Skeletal muscle satellite cell (primary cell): Measurements from ENCODE around the gene PUM1.
A peak's percentile ranks its signal among the peaks of the same experiment; 100 is the strongest.
"Not testable (repeated sequence)": the region's sequence is repeated elsewhere in the genome, so short reads cannot be mapped to it uniquely, and the experiment has no call there.

Experiments used
- H3K27me3 ChIP-seq: 2 replicates; pipeline ENCODE4 v1.7.0; 2013; ENCODE audit warnings: low read length; ENCODE audit not compliant: control insufficient read depth, insufficient read depth
- H3K36me3 ChIP-seq: 2 replicates; pipeline ENCODE4 v1.7.0; 2013; ENCODE audit warnings: mild to moderate bottlenecking, control low read depth, low read length; ENCODE audit not compliant: insufficient read depth
- H3K4me1 ChIP-seq: 2 replicates; pipeline ENCODE4 v1.7.0; 2013; ENCODE audit warnings: low read length; ENCODE audit not compliant: control insufficient read depth, insufficient read depth
- H3K4me2 ChIP-seq: 2 replicates; pipeline ENCODE4 v1.7.0; 2013; ENCODE audit warnings: mild to moderate bottlenecking, low read length
- H3K4me3 ChIP-seq: 2 replicates; pipeline ENCODE4 v1.7.0; 2013; ENCODE audit warnings: low read length
- H3K9ac ChIP-seq: 2 replicates; pipeline ENCODE4 v1.7.0; 2013; ENCODE audit warnings: mild to moderate bottlenecking, low read depth, low read length, moderate library complexity
- H3K9me3 ChIP-seq: replicated peaks from 2 replicates; pipeline ENCODE4 v1.7.0; 2013; ENCODE audit warnings: mild to moderate bottlenecking, control low read depth, low read length

PUM1 gene

DNA sequence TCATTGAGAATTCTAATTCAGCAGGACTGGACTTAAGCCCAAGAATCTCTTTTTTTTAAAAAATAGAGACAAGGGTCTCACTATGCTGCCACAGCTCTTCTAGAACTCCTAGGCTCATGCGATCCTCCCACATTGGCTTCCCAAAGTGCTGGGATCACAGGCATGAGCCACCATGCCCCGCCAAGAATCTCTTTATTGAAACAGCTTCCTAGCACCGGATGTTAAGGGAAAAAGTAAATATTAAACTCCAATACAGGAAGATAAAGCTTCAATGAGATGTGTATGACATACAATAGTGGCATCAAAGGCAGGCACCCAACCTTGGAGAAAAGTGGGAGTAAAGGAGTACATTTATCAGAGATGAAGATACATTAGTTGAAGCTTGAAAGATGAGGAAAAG, 25.5 kb downstream of the PUM1 start:
- no peaks in the 10 kb centered on the region for H3K27me3 ChIP-seq

DNA sequence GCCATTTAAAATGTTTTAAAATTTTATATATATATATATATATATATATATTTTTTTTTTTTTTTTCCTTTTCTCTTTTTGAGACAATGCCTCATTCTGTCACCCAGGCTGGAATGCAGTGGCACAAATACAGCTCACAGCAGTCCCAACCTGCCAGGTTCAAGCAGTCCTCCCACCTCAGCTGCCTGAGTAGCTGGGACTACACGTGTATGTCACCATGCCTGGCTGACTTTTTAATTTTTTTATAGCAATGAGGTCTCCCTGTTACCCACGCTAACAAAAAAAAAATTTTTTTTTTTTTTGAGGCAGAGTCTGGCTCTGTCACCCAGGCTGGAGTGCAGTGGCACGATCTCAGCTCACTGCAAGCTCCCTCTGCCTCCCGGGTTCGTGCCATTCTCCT, 26.6 kb downstream of the PUM1 start:
- not testable (repeated sequence) for H3K4me2 ChIP-seq, H3K9ac ChIP-seq, H3K4me3 ChIP-seq, H3K9me3 ChIP-seq, H3K27me3 ChIP-seq
- H3K36me3 ChIP-seq: peaks cover 31% of the 10 kb centered on the region
- H3K4me1 ChIP-seq: peaks cover 20% of the 10 kb centered on the region

More for the DNA sequence above, 25.5 kb downstream of the PUM1 start:
- H3K4me1 ChIP-seq: peaks cover 20% of the 10 kb centered on the region
- peaks cover 31% of the 10 kb centered on the region for H3K36me3 ChIP-seq
- no peak overlapping the region for H3K4me3 ChIP-seq
- H3K4me2 ChIP-seq: no peak overlapping the region
- H3K9ac ChIP-seq: no peak overlapping the region
- H3K9me3 ChIP-seq: no peaks in the 10 kb centered on the region

DNA sequence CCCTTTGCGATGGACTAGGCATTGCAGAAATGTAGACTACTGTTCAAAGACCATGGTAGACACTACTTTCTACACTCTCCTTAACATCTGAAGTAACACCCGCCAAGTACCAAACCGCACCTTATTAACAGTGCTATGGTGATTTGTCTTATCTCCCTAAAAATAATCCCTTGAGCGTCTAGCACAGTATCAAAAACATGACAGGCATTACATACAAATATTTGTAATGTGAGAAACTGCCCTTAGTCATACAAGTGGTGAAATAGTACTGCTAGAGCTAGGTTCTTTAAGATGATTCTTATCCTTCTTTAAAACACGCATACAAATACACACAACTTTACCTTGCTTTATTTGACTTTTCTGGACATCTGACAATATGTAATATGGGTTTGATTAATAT, 27.2 kb downstream of the PUM1 start:
- peaks cover 25% of the 10 kb centered on the region for H3K36me3 ChIP-seq
- no peaks in the 10 kb centered on the region for H3K27me3 ChIP-seq
- peak overlapping the region; percentile 53 for H3K4me2 ChIP-seq
- H3K4me1 ChIP-seq: peaks cover 20% of the 10 kb centered on the region
- no peak overlapping the region for H3K9ac ChIP-seq
- H3K4me3 ChIP-seq: no peak overlapping the region
- H3K9me3 ChIP-seq: no peaks in the 10 kb centered on the region

DNA sequence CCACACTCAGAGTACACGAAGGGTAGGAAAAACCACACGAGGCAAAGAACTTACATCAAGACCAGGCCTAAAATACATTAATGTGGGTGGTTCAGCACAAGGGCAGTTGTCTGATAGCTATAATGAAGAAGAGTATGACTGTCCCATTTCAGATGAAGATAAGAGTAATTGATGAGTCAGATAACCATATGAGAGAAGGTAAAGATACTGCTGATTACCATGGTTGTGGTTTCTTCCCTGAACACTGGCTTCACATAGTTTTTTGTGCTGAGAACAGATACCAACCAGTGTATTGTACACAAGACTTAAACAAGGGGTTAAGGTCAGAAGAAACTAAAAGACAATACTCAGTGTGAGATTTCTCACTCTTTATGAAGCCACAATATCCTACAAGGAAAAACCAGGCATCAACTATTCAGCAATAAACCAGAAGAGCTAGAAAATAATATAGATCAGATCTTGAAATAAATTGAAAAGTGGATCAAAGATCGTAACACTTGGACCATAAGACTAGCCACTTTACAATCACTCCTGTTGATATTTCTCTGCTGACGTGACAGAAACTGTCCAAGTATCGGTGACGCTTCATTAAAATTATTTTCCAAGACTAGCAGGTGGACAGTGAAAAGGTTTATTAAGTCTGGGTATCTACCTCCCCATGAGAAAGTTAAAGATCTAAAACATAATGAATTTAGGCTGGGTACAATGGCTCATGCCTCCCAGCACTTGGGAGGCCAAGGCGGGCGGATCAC, 28.6 kb downstream of the PUM1 start:
- H3K9ac ChIP-seq: no peak overlapping the region
- H3K27me3 ChIP-seq: no peaks in the 10 kb centered on the region
- no peaks in the 10 kb centered on the region for H3K9me3 ChIP-seq
- peaks cover 14% of the 10 kb centered on the region for H3K36me3 ChIP-seq
- peaks cover 20% of the 10 kb centered on the region for H3K4me1 ChIP-seq
- H3K4me3 ChIP-seq: no peak overlapping the region
- no peak overlapping the region for H3K4me2 ChIP-seq

DNA sequence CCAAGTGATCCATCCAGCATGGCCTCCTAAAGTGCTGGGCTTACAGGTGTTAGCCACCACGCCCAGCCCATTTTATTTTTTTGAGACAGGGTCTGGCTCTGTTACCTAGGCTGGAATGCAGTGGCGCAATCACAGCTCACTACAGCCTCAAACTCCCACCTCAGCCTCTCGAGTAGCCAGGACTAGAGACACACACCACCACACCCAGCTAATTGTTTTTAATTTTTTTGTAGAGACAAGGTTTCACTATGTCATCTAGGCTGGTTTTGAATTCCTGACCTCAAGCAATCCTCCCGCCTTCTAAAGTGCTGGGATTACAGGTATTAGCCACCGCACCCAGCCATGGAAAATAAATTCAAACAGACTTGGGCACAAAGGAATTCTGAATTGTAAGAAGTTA, 31.9 kb downstream of the PUM1 start:
- Histone ChIP-seq H3K4me1 (peaks cover 30% of the 10 kb centered on the region), H3K27me3 (no peaks in the 10 kb centered on the region), H3K9ac (no peak overlapping the region), H3K4me2 (no peak overlapping the region), H3K36me3 (peaks cover 8% of the 10 kb centered on the region), H3K9me3 (no peaks in the 10 kb centered on the region), H3K4me3 (no peak overlapping the region)

DNA sequence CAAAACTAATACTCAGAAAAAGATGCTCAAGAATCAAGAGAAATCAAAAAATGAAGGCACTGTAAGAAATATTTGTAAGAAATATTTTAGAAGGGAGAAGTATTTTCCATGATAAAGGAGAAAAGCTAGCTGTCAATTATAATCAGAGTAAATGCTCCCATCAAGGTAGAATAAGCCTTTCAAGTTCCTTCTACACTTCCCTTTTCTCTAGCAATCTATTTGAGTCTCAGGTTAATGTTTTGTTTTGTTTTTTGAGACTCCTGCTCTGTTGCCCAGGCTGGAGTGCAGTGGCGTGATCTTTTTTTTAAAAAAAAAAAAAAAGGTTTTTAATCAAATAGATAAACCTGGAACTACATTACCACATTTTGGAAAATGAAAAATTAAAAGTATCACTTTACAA, 33.3 kb downstream of the PUM1 start:
- H3K4me2 ChIP-seq: no peak overlapping the region
- H3K4me3 ChIP-seq: no peak overlapping the region
- peaks cover 26% of the 10 kb centered on the region for H3K4me1 ChIP-seq
- H3K9me3 ChIP-seq: no peaks in the 10 kb centered on the region
- no peak overlapping the region for H3K9ac ChIP-seq
- no peaks in the 10 kb centered on the region for H3K27me3 ChIP-seq
- H3K36me3 ChIP-seq: peaks cover 21% of the 10 kb centered on the region

DNA sequence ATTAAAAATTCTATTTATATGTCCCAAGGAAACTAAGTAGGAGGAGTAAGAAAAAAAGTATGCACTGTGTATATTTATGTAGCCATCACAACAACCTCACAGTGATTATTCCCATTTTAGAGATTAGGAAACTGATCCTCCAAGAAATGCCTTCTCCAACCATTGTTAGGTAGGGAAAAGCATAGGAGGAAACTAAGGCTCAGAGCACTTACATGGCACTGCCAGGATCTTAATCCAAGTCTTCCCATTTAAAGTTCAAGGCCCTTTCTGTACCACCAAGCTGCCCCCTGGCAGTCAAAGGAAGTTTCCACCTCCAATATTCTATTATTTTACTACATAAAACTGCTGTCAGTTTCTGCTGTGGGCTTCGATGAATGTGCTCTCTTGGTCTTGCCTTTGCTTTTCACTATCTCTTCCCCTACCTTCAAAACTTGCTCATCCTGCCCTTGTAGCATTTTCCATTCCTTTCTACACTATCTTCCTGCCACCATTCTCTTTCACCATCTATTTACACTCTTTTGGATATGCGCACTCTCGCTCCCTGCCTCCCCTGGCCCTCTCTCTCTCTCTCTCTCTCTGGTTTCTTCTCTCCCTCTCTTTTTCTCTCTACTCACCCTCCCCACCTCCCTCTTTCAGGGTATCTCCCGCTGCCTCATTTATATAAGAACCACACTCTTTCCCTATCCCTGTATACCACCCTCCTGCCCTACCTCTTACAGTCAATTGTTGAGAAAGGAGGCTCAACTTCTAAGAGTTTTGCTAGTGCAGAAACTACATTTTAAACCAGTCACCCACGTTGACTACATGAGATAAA, 34.0 kb downstream of the PUM1 start:
- Histone ChIP-seq H3K4me3 (no peak overlapping the region), H3K4me2 (no peak overlapping the region), H3K36me3 (peaks cover 23% of the 10 kb centered on the region), H3K9me3 (no peaks in the 10 kb centered on the region), H3K9ac (no peak overlapping the region), H3K4me1 (peaks cover 19% of the 10 kb centered on the region), H3K27me3 (no peaks in the 10 kb centered on the region)

DNA sequence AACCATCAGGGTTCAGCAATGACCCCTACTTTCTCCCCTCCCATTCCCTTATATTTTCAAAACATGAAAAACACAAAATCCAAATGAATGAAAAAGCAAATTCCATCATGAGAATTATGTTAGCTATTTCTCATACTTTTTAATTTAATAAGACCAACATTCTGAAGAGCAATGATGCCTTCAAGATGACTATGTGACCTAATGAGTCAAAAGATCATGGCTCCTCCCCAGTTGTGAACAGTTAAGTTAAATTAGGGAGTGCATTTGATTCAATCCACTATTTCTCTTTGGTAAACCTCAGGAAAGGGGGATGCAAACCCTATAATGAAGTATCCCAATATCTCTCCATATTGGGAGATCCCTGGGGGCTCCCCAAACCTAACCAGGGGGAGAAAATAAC, 36.5 kb downstream of the PUM1 start:
- peaks cover 26% of the 10 kb centered on the region for H3K4me1 ChIP-seq
- H3K4me2 ChIP-seq: peak overlapping the region; percentile 51
- H3K36me3 ChIP-seq: peaks cover 22% of the 10 kb centered on the region
- H3K4me3 ChIP-seq: peak overlapping the region; percentile 22
- no peak overlapping the region for H3K9ac ChIP-seq
- H3K9me3 ChIP-seq: no peaks in the 10 kb centered on the region
- no peaks in the 10 kb centered on the region for H3K27me3 ChIP-seq

DNA sequence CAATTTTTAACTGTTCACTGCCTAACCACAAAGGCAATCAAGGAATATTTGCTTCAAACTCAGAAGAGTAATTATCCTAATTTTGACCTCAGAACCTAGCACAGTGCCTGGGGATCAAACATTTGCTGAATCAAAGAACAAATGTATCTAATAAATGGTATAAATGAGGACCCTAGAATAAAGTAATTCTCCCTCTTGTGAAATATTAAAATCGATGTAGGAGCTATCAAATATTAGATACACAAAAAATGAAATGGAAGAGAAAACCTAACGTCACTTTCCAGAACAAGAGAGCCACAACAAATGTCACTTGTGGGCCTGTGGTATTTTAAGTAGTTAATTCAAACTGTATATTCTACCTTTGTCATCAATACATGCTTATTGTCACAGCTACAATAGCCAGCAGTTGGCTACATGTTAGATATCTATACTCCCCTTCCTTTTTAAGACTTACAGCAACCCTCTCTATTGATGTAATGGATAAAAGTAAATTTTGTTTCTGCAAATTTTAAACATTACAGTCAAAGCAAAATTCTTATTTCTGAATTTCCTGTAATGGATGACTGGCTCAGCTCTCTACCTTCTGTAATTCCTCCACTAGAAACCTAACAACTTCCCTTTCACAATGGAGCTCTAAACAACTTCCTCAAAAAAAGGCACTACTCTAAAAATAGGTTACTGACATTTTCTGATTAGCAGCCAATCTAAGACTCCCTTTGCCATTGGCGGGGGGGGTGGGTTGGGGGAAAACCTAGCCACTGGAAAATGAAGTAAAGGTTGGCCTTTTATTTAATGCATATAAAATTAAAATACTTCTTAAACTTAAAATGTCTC, 37.6 kb downstream of the PUM1 start:
- no peak overlapping the region for H3K4me3 ChIP-seq
- H3K36me3 ChIP-seq: peaks cover 22% of the 10 kb centered on the region
- H3K4me1 ChIP-seq: peaks cover 26% of the 10 kb centered on the region
- no peak overlapping the region for H3K4me2 ChIP-seq
- H3K27me3 ChIP-seq: no peaks in the 10 kb centered on the region
- H3K9me3 ChIP-seq: no peaks in the 10 kb centered on the region
- no peak overlapping the region for H3K9ac ChIP-seq

DNA sequence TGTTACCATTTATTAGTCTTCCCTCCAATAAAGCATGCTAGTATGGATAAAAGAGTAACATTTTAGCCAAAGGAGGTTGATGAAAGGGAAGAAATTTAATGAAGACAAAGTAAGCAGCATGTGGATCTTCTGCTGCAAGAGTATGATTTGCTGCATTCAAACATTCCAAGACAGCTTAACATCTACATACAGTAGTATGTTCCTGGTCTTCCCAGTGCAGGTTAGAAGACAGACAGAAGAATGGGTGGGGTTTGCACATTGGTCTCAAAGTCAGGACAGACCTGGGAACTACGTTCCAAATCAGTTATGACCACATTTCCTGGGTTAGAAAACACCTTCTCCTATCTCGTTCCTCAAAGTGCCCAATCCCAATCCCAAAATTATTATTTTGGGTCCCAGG, 43.3 kb downstream of the PUM1 start:
- Histone ChIP-seq H3K4me3 (no peak overlapping the region), H3K36me3 (peaks cover 11% of the 10 kb centered on the region), H3K4me2 (no peak overlapping the region), H3K27me3 (no peaks in the 10 kb centered on the region), H3K9ac (no peak overlapping the region), H3K9me3 (no peaks in the 10 kb centered on the region), H3K4me1 (peaks cover 12% of the 10 kb centered on the region)

DNA sequence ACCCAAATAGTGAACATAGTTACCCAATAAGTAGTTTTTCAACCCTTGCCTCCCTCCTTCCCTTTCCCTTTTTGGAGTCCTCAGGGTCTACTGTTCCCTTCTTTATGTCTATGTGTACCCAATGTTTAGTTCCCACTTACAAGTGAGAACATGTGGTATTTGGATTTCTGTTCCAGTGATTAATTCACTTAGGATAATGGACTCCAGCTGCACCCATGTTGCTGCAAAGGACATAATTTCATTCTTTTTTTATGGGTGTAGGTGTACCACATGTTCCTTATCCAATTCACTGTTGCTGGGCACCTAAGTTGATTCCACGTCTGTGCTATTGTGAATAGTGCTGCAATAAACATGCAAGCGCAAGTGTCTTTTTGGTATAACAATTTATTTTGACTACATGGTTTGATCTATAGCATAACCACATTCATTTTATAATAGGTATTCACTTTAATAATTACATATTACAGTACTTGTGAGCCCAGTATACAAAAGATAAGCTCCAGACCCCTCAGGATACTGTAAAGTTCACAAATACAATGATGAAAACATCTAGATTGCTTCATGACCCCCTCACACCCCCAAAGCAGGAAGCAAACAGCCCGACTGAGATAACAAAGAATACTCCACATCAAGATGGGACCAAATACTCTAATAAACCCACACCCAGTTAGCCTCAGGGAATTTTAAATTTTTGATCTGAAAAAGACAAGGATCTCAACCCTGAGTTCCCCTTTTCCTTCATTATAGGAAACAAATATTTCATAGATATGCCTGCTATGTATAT, 45.3 kb downstream of the PUM1 start:
- Histone ChIP-seq H3K4me1 (peaks cover 10% of the 10 kb centered on the region), H3K4me2 (no peak overlapping the region), H3K9ac (no peak overlapping the region), H3K4me3 (no peak overlapping the region), H3K36me3 (peaks cover 5% of the 10 kb centered on the region), H3K9me3 (no peaks in the 10 kb centered on the region), H3K27me3 (no peaks in the 10 kb centered on the region)
